Measurements from ENCODE around the gene HOXB4. TPM values are rescaled to one million over a fixed set of nuclear protein-coding genes. Genes with fewer than 3 reads are reported as not detected.

Gene HOXB4
- total RNA-seq, 1 experiment from 2014 or later = 0.21 TPM

- Mint-ChIP-seq H3K36me3 (ENCODE audit: insufficient read depth, unreplicated experiment) (no peaks in the 10 kb centered on the region), H3K9me3 (ENCODE audit: unreplicated experiment) (no peaks in the 10 kb centered on the region), H3K4me1 (ENCODE audit: insufficient read depth, unreplicated experiment) (peaks cover 4% of the 10 kb centered on the region), H3K4me3 (ENCODE audit: unreplicated experiment) (no peak overlapping the region), H3K27me3 (ENCODE audit: insufficient read depth, unreplicated experiment) (peaks cover 100% of the 10 kb centered on the region), H3K27ac (ENCODE audit: low read depth, unreplicated experiment) (no peak overlapping the region)
- POLR2A ChIA-PET = no interaction called here
- BruUV-seq (replicated peaks) = no TSS peak
- CTCF ChIA-PET = interaction anchor here (0.6 to 2.7 kb wide), 6 partner anchors 8 to 591 kb away, joined by 3 to 10 read pairs (median 4); partner anchors contain the start of gene HOXB9
- no peak for DNase-seq (ENCODE audit: unreplicated experiment)
- intact Hi-C loops (cut with micrococcal nuclease) = no loop called here
- TF ChIP-seq CTCF (IDR thresholded peaks at IDR 0.05; ENCODE audit: unreplicated experiment) = no peak
Measured at GRCh38 chr17:48616717-48617470, 38.7 kb upstream of the HOXB4 start.

DNA sequence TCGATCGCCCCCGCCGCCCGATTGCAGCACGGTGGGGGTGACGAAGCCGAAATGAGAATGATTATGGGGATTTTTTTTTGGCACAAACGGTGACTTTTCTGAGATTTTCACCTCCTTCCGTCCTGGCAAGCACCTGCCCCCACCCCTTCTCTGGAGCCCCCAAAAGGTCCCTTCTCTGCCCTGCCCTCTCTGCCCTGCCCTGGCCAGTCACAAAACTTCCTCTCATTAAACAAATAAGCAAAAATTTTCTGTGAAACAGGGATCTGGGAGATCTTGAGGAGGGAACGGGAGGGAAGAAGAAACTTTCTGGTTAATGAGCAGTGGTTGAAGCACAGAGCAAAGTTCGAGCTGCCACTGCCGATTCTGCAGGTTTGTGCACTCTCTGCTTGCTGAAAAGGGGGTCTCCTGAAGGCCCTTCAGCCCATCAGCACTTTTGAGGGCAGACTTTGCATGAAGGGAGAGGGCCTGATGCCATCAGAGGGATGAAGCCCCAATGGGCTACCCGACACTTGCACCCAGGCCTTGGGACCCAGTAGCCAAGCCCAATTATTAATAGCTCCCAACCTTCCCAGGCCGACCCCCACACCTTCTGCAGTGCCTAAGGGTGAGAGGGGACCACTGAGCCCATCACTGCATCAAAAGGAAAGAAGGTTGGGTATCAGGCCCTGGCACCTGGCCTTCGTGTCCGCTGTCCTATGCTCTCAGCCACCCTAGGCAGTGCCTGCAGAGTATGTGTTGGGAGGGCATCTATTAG is 38.0 kb upstream of the HOXB4 start:
- peaks cover 4% of the 10 kb centered on the region for H3K4me1 Mint-ChIP-seq (ENCODE audit: insufficient read depth, unreplicated experiment)
- no peak overlapping the region for H3K27ac Mint-ChIP-seq (ENCODE audit: low read depth, unreplicated experiment)
- ChIA-PET POLR2A (no interaction called here), CTCF (interaction anchor here (0.6 to 2.0 kb wide), 2 partner anchors 9 to 423 kb away, joined by 3 to 5 read pairs; partner anchors contain the start of gene HOXB9)
- no peaks in the 10 kb centered on the region for H3K36me3 Mint-ChIP-seq (ENCODE audit: insufficient read depth, unreplicated experiment)
- H3K27me3 Mint-ChIP-seq (ENCODE audit: insufficient read depth, unreplicated experiment) = peaks cover 100% of the 10 kb centered on the region
- H3K9me3 Mint-ChIP-seq (ENCODE audit: unreplicated experiment) = no peaks in the 10 kb centered on the region
- no peak overlapping the region for H3K4me3 Mint-ChIP-seq (ENCODE audit: unreplicated experiment)
- DNase-seq (ENCODE audit: unreplicated experiment) = no peak
- BruUV-seq (replicated peaks) = no TSS peak
- no peak for TF ChIP-seq CTCF (IDR thresholded peaks at IDR 0.05; ENCODE audit: unreplicated experiment)
- intact Hi-C loops (cut with micrococcal nuclease) = no loop called here

DNA sequence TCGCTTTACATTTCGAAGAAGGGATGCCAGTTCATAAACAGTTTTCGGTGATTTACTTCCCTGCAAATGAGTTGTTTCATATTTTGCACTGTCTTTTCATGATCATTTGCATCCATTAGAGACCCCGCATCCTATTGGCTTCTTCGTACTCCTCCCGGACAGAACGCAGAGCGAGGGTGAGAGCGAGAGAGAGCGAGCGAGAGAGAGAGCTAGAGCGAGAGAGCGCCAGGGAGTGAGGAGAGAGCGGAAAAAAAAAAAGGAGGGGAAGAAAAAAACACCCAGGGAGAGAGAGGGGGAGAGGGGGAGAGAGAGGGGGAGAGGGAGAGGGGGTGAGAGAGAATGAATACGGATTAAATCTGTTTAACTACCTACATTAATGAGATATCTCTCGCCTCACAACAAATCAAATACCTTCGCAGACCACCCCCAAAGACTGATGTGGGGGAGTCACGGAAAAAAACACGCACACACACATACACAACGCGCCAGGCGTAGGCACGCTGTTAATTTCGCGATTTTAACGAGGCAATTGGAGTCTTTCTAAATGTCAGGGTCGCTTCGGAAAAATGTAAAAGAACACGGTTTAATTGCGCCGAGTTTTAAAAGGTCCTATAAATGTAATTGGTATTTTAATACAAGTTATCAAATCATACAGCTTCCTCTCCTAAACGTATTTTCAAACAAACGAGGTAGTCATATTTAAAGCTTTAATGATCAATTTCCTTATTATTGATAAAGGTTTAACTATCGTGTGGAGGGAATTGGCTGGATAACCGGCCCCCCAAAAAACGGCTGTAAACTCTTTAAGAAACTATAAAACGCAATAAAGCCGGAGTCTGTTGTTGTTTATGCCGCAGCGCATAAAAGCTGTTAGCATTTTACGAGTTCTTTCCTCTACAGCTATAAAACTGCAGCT is 37.2 kb upstream of the HOXB4 start, which contains the start of gene HOXB8:
TSS of gene HOXB8 (minus strand) at position 246 of the 916 bp plus-strand sequence. CDS start 588 bp downstream, outside the sequence.
- BruUV-seq (replicated peaks) = no TSS peak
- POLR2A ChIA-PET = no interaction called here
- Mint-ChIP-seq H3K36me3 (ENCODE audit: insufficient read depth, unreplicated experiment) (no peaks in the 10 kb centered on the region), H3K9me3 (ENCODE audit: unreplicated experiment) (no peaks in the 10 kb centered on the region), H3K27ac (ENCODE audit: low read depth, unreplicated experiment) (no peak within 1 kb of the TSS), H3K4me1 (ENCODE audit: insufficient read depth, unreplicated experiment) (peaks cover 4% of the 10 kb centered on the region), H3K27me3 (ENCODE audit: insufficient read depth, unreplicated experiment) (peaks cover 99% of the 10 kb centered on the region), H3K4me3 (ENCODE audit: unreplicated experiment) (no peak within 1 kb of the TSS)
- CTCF ChIA-PET = interaction anchor here (0.6 to 2.0 kb wide), 2 partner anchors 10 to 417 kb away, joined by 3 to 5 read pairs; partner anchors contain the start of gene HOXB9
- intact Hi-C loops (cut with micrococcal nuclease) = no loop called here
- TF ChIP-seq CTCF (IDR thresholded peaks at IDR 0.05; ENCODE audit: unreplicated experiment) = no peak
- no peak for DNase-seq (ENCODE audit: unreplicated experiment)
